22Rv1 (cell line): ENCODE results near the gene TRPC1.
"Not testable (repeated sequence)": the region's sequence is repeated elsewhere in the genome, so short reads cannot be mapped to it uniquely, and the experiment has no call there.

Experiments used
- H3K27ac ChIP-seq: fragments of 450-650 bp; 2 replicates; pipeline ENCODE4 v1.5.1; 2017
- ZFX ChIP-seq: fragments of 450-650 bp; IDR thresholded peaks from 2 replicates; pipeline ENCODE4 v1.6.1; 2017; ENCODE audit warnings: antibody characterized with exemption, borderline replicate concordance
- TF ChIP-seq, protein P1 (sequence below): fragments of 450-650 bp; IDR thresholded peaks from 2 replicates; pipeline ENCODE4 v1.5.1; 2017; ENCODE audit warnings: mild to moderate bottlenecking

Gene TRPC1

DNA sequence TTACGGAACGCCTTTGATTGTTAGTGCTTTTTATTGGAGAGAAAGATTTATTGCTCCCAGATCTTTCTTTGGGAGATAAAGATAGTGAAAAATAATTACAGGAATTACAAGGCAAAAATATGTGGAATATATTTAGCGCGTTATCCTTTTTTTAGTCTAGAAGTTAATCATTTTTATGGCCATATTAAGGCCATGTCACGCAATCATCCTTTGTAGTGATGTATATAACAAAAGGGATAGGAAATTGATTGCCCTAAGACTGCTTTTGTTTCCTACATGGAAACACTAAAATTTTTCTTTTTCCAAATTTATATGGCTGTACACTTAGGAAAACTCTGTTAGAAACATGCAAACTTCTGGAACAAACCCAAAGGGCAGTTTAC, 1.5 kb downstream of the TRPC1 start:
- no peak overlapping the region for H3K27ac ChIP-seq
- no peak for TF ChIP-seq ZFX
- TF ChIP-seq, protein P1, sequence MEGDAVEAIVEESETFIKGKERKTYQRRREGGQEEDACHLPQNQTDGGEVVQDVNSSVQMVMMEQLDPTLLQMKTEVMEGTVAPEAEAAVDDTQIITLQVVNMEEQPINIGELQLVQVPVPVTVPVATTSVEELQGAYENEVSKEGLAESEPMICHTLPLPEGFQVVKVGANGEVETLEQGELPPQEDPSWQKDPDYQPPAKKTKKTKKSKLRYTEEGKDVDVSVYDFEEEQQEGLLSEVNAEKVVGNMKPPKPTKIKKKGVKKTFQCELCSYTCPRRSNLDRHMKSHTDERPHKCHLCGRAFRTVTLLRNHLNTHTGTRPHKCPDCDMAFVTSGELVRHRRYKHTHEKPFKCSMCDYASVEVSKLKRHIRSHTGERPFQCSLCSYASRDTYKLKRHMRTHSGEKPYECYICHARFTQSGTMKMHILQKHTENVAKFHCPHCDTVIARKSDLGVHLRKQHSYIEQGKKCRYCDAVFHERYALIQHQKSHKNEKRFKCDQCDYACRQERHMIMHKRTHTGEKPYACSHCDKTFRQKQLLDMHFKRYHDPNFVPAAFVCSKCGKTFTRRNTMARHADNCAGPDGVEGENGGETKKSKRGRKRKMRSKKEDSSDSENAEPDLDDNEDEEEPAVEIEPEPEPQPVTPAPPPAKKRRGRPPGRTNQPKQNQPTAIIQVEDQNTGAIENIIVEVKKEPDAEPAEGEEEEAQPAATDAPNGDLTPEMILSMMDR, result no peak

DNA sequence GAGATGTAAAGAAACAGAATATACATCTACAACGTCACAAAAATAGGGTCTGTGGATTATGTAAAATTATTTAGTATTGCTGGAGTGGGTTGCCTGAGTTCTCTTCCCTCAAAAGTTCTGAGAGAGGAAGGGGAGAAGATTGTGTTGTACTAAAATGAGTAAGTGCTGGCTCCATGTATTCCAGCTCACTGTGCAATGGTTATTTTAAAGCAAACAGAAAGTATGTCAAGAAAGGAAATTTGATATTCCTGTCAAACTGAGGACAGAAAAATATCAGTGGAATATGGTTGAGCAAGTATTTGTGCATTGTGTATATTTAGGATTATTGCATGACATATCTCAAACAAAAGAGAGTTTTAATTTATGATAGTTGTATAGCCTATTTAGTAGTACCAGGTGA, 2.2 kb downstream of the TRPC1 start:
- H3K27ac ChIP-seq, result no peak overlapping the region
- TF ChIP-seq, protein P1, result no peak
- no peak for TF ChIP-seq ZFX

DNA sequence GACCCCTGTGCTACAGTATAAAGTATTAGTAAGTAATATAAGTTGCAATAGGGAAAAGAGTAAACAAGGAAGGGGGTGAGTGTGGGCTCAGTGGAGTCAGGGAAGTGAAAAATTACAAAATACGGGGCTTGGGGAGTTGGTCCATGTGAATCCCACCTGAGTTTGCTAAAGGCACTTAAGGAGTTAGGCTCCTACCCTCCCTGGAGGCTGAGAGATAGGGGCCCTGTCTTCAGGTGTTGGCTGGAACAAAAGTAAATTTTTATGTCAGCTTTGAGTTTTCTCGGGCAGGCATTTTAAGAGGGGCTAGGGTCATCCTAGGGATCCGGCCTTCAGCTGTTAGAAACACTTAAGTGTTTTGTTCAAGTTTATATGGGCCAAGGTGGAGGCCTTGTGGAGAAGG, 8.2 kb downstream of the TRPC1 start:
- no peak overlapping the region for H3K27ac ChIP-seq
- TF ChIP-seq, protein P1, result no peak
- TF ChIP-seq ZFX, result no peak

DNA sequence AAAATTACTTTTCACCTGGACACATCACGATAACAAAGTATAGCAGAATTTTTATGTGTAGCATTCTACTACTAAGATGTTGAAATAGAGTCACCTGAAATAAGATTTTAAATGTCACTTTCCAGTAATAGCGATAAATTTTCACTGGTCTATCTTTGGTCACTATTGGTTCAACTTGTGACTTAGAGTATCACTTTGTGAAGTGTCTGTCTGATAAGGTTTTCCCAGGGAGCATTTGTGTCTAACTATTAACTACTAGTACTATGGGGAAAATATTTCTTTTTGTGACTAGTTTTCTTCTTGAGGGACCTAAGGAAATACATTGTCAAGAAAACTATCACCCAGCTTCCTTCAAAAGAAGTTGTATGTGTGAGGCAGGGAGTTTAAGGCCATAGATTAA, 11.0 kb downstream of the TRPC1 start:
- TF ChIP-seq, protein P1, result no peak
- TF ChIP-seq ZFX, result no peak
- no peak overlapping the region for H3K27ac ChIP-seq

DNA sequence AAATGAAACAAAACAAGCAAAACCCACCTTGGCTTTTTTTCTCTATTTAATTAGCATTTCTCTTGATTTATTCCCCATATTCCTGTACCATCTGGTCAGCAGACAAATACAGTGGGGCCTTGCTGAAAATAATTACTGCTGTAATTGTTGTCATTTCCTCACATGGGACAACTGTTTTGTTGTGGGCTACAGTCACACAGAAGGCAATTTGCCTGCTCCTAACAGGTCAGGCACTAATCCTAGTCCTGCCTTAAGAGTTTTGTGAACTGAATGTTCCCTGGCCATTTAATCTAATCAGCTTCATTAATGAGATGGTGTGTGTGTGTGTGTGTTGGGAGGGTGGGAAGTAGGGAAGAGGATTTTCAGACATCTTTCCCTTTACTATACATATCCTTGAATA, 11.6 kb downstream of the TRPC1 start:
- TF ChIP-seq, protein P1, result no peak
- TF ChIP-seq ZFX, result no peak
- no peak overlapping the region for H3K27ac ChIP-seq

DNA sequence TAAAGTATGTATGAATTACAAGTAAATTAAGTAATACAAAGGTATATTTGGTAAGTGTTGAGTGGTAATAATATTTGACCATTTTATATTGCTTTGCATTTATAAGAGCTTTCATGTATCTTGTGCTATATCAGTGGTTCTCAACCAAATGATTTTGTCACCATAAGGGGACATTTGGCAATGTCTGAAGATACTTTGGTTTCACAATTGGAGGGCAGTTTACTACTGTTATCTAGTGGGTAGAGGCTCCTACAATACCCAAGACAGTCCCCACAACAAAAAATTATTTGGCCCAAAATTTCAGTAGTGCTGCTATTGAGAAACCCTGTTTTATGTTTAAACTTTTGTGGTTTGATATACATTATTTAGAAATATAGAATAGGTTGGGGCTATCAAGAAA, 14.6 kb downstream of the TRPC1 start:
- TF ChIP-seq ZFX, result no peak
- TF ChIP-seq, protein P1, result no peak
- no peak overlapping the region for H3K27ac ChIP-seq

DNA sequence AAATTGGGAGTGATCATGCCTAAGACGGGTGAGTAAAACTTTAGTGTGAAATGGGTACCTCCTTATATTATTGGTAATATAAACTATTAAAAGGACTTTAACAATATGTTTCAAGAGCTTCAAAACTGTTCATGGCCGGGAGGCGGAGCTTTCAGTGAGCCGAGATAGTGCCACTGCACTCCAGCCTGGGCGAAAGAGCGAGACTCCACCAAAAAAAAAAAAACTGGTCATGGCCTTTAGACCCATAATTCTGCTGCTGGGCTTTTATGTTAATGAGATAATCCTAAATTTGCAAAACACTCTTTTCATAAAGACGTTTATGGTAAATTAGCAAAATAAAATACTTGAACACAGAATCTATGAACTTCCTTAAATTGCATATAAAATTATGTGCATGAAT, 22.8 kb downstream of the TRPC1 start:
- no peak overlapping the region for H3K27ac ChIP-seq
- no peak for TF ChIP-seq ZFX
- TF ChIP-seq, protein P1, result no peak

DNA sequence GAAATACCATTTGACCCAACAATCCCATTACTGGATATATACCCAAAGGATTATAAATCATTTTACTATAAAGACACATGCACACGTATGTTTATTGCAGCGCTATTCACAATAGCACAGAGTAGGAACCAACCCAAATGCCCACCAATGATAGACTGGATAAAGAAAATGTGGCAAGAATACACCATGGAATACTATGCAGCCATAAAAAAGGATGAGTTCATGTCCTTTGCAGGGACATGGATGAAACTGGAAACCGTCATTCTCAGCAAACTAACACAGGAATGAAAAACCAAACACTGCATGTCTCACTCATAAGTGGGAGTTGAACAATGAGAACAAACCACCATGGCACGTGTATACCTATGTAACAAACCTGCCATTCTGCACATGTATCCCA, 26.7 kb downstream of the TRPC1 start:
- not testable (repeated sequence) for H3K27ac ChIP-seq

DNA sequence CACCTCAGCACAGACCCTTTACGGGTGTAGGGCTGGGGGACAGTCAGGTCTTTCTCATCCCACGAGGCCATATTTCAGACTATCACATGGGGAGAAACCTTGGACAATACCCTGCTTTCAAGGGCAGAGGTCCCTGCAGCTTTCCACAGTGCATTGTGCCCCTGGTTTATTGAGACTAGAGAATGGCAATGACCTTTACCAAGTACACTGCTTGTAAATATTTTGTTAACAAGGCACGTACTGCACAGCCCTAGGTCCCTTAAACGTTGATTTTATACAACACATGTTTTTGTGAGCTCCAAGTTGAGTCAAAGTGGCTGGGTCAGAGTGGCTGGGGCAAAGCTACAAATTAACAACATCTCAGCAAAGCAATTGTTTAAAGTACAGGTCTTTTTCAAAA, 28.8 kb downstream of the TRPC1 start:
- not testable (repeated sequence) for H3K27ac ChIP-seq
